AML-193 (cell line): ENCODE data around the gene FCSK.

Experiments
- DNase-seq, 2 experiments: peaks; one replicate each; lab custom pipeline; 2025; lab: John Stamatoyannopoulos, UW

FCSK gene

GRCh38 chr16:70480127-70481105 lies 26.0 kb downstream of the FCSK start:
- DNase-seq: no peak

DNA sequence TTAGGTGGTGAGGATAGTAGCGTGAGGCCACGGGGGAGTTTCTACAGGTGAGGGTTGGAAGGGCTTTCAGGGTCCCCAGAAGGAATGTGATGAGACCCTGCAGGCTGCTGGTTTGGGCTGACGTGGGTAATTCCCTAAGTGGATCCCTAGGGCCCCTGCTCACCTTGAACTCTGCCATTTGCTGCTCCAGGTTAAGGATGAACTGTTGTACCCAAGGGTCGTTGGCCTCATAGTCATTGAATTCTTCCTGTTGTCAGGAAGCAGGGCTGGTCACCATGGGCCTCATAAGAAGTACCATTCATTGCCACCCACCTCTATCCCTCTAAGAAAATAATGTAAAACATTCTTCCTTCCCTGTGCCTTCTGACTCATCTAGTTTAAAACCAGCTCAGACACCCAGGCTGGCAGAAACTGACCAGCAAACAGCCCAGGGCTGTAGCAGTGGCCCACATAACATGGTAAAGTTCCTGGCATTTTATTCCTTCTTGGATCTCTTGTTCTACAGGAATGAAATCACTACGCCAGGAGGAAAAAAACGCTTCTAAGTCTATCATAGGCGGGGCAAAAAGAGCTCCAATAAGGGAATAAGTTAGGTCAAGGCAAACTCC lies 27.6 kb downstream of the FCSK start:
- DNase-seq: no peak

DNA sequence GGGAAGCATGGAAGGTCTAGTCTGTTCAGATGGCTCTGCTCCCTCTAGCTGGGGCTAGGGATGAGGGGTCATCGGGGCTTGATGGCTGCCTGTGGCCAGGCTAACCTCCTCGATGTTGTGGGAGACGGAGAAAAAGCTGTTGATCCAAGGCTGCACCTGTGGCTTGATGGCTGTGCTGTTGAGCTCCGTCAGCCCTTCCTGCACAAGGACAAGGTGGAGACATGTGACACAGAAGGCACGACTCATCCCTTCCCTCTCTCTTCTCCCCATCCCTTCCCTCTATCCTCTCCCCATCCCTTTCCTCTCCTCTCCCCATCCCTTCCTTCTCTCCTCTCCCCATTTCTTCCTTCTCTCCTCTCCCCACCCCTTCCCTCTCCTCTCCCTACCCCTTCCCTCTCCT lies 28.2 kb downstream of the FCSK start:
- DNase-seq: no peak

DNA sequence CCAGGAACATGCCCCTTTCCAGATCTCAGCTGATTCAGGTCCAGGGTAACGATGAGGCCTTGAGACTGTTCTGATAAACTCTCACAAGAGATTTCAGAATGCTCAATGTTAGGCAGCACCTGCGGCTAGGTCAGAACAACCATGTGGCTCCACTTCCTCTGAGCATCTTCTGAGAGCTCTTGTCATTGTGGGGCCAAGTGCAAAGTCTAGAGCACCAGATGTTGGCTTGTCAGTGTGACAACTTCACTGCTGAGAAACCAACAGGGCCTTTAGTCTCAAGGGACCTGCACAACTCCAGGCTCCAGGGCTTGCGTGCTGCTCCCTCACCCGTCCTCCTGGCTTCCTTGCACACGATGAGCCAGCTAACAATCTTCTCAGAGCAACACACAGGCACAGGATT lies 29.0 kb downstream of the FCSK start:
- no peak for DNase-seq

- no peak for DNase-seq
These were observed 30.5 kb downstream of the FCSK start for GRCh38 chr16:70484867-70485266.

- DNase-seq: no peak
These were observed 35.9 kb downstream of the FCSK start for GRCh38 chr16:70490261-70490660.

GRCh38 chr16:70493802-70494201 lies 39.4 kb downstream of the FCSK start:
- DNase-seq: no peak

GRCh38 chr16:70494202-70494770 lies 39.9 kb downstream of the FCSK start:
- no peak for DNase-seq

DNA sequence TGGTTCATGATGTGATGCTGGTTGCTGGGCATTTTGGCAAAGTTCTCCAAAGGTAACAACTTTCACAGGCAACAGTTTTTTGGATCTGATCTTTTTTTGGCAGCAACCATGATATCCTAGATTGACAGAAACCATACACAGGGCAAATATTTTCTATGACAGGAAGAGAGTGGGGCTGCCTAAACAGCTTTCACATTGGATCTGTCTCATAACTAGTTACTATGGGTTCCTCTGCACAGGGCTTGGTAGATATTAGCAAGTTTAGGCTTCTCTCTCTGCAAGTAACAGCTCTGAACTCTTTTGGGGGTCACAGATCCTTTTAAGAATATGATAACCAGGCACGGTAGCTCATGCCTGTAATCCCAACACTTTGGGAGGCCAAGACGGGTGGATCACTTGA lies 40.4 kb downstream of the FCSK start:
- no peak for DNase-seq

- DNase-seq: no peak
These were observed 41.2 kb downstream of the FCSK start for GRCh38 chr16:70495425-70496182.

GRCh38 chr16:70496513-70496912 lies 42.1 kb downstream of the FCSK start:
- no peak for DNase-seq

DNA sequence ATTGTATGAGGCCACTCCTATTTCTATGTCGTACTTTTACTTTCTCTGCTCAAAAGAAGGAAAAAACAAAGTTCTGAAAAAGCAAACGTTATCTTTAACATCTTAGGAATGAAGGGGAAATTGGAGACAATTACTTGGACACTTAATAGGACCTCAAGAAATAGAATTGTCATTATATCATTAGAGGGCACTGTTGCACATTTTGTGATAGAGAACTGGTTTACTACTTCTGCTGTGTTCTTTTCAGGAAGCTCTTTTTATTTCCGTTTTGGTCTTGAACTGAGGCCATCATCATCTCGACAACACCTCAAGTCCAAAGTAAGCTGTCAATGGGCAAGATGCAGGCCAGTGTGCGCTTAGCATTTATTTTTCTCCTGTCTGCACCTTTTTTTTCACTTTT lies 54.4 kb downstream of the FCSK start:
- peak; percentile 76 to 81 for DNase-seq

GRCh38 chr16:70510216-70510615 lies 55.8 kb downstream of the FCSK start:
- no peak for DNase-seq

DNA sequence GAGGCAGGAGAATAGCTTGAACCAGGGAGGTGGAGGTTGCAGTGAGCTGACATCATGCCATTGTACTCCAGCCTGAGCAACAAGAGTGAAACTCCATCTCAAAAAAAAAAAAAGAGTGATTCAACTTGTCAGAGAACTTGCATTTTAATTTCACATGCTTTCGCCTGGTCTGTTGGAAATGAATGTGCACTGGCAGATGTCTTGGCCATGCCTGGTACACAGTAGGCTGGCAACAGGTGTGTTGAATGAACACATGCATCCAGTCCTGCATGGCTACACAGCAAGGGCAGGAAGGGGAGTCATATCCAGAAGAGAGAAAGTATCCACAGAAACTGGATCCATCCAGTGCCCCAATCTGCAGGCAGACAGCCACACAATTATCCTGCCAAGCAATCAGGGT lies 57.4 kb downstream of the FCSK start:
- DNase-seq: no peak

DNA sequence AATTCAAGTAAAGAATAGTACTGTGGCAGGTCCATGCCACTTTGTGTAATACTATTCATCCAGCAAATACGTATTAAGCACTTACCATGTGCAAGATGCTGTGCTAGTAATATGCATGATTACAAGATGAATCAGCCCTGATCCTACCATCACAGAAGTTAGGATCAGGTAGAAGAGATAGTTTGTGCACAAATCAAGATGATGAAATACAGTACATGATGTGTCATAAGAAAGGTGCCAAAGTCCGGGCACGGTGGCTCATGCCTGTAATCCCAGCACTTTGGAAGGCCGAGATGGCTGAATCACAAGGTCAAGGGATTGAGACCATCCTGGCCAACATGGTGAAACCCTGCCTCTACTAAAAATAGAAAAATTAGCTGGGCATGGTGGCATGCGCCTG lies 58.1 kb downstream of the FCSK start:
- no peak for DNase-seq

DNA sequence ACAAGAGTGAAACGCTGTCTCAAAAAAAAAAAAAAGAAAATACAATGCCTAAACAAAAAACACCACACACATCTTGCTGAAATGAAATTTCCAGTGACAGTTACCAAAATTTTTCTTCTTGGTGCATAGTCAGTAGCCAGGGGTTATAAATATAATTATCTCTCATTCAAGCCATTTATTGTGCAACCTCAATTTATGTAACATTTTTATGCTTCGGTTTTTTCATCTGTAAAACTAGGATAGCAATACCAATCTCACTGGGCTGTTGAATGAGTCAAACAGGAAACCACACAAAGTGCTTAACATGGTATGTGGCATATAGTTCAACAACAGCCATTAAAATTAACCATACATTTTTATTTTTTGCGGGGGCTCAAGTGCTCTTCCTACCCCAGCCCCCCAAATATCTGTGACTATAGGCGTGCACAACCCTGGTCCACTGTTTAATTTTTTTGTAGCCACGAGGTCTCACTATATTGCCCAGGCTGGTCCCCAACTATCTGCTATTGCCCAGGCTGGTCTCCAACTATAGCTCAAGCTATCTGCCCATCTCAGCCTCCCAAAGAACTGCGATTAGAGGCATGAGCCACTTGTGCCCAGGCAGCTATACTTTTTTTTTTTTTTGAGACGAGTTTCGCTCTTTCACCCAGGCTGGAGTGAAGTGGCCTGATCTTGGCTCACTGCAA lies 66.4 kb downstream of the FCSK start:
- DNase-seq: peak; percentile 82 to 84

DNA sequence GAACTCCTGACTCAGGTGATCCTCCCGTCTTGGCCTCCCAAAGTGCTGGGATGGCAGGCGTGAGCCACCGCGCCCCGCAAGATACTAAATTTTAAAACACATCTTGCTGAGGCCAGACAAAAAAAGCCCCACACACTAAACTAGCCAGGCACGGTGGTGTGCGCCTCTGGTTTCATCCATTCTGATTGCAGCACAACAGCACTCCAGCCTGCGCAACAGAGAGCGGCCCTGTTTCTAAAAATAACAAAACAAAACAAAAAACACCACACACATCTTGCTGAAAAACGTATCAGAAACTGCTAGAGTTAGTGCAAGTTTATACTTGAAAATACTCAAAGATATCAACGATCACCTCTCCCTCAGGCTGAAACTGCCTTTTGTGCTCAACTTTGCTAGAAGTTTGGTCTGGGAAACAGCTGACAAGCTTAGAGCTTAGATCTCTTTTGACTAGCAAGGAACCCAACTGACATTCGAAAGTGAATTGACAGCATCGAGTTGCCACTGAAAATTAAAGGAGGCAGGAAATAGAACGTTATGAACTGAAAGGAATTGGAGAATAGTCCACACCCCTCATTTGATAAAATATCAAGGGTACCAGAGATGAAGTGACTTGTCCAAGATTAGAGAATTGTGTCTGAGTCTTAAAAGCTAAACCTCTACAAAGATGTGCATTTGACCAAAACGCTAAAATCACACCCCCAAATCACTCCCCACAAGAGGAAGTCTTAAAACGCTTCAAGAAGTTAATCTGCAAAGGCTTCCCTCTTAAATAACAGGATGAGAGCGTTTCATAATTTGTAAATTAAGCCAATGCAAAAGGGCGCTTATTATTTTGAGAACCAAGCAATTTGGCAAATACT lies 68.1 kb downstream of the FCSK start:
- peak in 1 of 2 experiments; percentile 15 for DNase-seq

GRCh38 chr16:70523076-70523742 lies 68.8 kb downstream of the FCSK start, which contains the start of gene COG4:
Gene COG4, minus strand, starts transcription at chr16:70523554. Its CDS starts 11 bp downstream, at chr16:70523543.
- DNase-seq: peak; percentile 78 to 80

DNA sequence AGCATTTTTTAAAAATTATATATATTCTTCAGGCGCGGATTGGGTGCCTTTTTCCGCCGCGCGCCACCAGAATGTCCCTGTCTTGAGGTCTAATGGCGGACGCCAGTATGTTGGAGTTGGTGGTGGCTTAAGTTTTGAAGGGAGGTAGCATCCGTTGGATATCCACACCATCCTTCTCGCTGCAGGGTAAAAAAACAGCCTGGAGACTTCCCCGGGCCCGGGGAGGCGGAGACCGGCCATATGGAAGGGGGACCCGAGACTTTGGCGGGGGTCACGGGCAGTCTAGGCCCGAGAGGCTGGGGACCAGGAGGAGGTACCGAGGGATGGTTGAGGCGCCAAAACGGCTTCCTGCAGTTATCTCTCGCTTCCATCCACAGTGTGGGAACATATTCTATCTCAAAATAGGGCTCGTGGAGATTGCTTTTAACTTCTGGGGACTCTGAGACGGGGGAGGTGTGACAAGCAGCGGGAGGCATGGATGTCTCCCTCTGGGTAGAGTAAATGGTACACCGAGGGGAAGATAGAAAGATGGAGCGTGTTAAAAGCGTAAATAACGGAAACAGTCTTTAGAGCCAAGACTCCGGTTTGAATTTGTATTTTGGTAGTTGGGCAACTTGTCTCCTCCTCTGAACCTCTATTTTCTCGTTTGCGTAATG lies 69.5 kb downstream of the FCSK start, which contains the start of gene SF3B3:
Gene SF3B3 (plus strand): TSS at position 74 of the 656 bp plus-strand sequence. CDS start 2,841 bp downstream, outside the sequence.
- peak in 1 of 2 experiments; percentile 80 for DNase-seq
